Activated B cell treated with CpG ODN at 0.5 μM for 24 hours (primary cell): Measurements from ENCODE around the gene WASF2. TPM values are rescaled to one million over a fixed set of nuclear protein-coding genes. Genes with fewer than 3 reads are reported as not detected.
A peak's percentile ranks its signal among the peaks of the same experiment; 100 is the strongest.

Experiments
- ATAC-seq: fragments of 200-7000 bp; cut with Tn5 transposase; one replicate; pipeline ENCODE4 v1.10.0; 2021; ENCODE audit warnings: low read depth, mild to moderate bottlenecking, moderate library complexity
- CTCF ChIA-PET: fragments of 350-600 bp; sonication (Branson Sonifier 250); formaldehyde crosslinking; loops from one replicate; lab custom pipeline; 2021; ENCODE audit warnings: antibody characterized with exemption; lab: Charles Lee
- POLR2A ChIA-PET: fragments of 350-600 bp; sonication (Branson Sonifier 250); formaldehyde crosslinking; loops from one replicate; lab custom pipeline; 2021; ENCODE audit warnings: antibody characterized with exemption; lab: Charles Lee
- DNase-seq: peaks from one replicate; pipeline ENCODE4 v3.0.0; 2022
- H3K27ac Mint-ChIP-seq: one replicate; pipeline ENCODE4 v1.8.0; 2020; ENCODE audit warnings: mixed read lengths
- H3K27me3 Mint-ChIP-seq: one replicate; pipeline ENCODE4 v1.8.0; 2021; ENCODE audit warnings: mixed read lengths
- H3K36me3 Mint-ChIP-seq: one replicate; pipeline ENCODE4 v1.8.0; 2021; ENCODE audit warnings: low read depth, mixed read lengths
- H3K4me1 Mint-ChIP-seq: one replicate; pipeline ENCODE4 v1.8.0; 2021; ENCODE audit warnings: mixed read lengths
- H3K4me3 Mint-ChIP-seq: one replicate; pipeline ENCODE4 v1.8.0; 2020; ENCODE audit warnings: mild to moderate bottlenecking, mixed read lengths
- H3K9me3 Mint-ChIP-seq: one replicate; pipeline ENCODE4 v1.8.0; 2020; ENCODE audit warnings: mixed read lengths
- CTCF ChIP-seq: fragments of 200-600 bp; IDR thresholded peaks from one replicate; pipeline ENCODE4 v1.8.0; 2022; ENCODE audit warnings: antibody characterized with exemption, mild to moderate bottlenecking
- intact Hi-C: fragments of 100-400 bp; cut with micrococcal nuclease; formaldehyde crosslinking; loops from one replicate; pipeline ENCODE4 v1.15.1; 2024
- total RNA-seq: library from RNA; stranded (reverse); gene quantifications from 2 replicates; pipeline ENCODE4 v1.2.3, GENCODE V29; 2022

The WASF2 gene
- total RNA-seq, 1 donor from 2014 or later, result 137 TPM

DNA sequence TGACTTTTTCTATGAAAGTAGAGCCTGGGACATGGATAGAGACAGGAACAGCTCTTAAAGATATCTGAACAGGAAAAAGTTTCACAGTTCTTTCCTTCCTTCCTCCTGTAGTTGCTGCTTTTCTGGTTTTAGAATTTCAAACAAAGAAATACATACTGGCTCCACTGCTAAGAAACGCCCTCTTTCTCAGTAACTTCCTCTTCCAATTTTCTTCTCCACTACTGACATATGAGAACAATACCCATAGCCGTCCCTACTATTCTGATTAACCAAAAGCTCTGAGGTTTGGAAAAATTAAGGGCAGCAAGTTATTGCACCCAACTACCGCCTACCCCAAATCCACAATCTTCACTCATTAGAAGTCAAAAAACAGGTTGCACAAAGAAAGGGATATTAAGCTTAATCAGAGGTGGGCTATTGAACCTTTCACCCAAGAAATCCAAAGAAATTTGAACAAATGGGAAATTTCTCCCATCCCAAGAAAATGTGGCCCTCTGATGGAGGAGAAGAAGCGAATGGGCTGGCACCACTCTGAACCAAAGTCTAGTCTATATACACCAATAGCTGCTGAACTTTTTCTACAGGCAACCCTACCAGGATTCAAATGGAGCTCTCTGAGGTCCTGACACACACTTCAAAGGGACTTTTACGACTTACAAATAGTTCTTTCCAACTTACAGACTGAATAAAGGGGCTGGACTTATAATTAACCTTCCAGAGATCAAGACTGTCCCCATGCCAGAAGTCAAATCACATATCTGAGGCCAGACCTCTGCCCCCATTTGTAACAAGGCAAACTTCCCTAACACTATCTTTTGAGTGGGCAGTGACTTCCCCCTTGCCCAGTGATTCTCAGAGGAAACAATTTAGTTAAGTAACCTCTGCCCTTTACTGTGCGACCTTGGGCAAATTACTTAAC is 1.7 kb downstream of the WASF2 start:
- no peak for TF ChIP-seq CTCF
- DNase-seq (no peak), ATAC-seq (no peak)
- H3K9me3 Mint-ChIP-seq, result no peaks in the 10 kb centered on the region
- peak overlapping the region; percentile 100 for H3K27ac Mint-ChIP-seq
- H3K4me1 Mint-ChIP-seq, result peaks cover 69% of the 10 kb centered on the region
- H3K4me3 Mint-ChIP-seq, result peak overlapping the region; percentile 95
- ChIA-PET POLR2A (interaction anchor here (0.7 to 3.6 kb wide), 8 partner anchors 9 to 118 kb away, joined by 3 to 15 read pairs (median 4); no protein-coding TSS in a partner anchor), CTCF (interaction anchor here (0.7 to 3.5 kb wide), 2 partner anchors 72 to 181 kb away, joined by 3 to 18 read pairs; no protein-coding TSS in a partner anchor)
- no peaks in the 10 kb centered on the region for H3K27me3 Mint-ChIP-seq
- peaks cover 19% of the 10 kb centered on the region for H3K36me3 Mint-ChIP-seq
- intact Hi-C loops, result no loop called here

DNA sequence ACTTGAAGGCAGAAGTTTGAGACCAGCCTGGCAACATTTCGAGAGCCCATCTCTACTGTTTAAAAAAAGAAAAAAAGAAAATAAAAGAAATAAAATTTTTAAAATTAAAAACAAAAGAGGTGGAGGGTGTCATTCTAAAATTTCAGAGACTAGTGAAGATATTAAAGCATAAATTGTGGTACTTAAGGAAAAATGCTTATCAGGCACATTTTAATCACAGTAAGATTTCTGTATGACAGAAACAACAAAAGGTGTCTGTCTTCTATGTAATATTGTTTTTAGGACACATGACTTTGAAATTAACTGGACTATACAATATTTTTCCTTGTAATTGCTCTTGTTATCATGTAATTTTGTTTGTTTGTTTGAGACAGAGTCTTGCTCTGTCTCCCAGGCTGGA is 4.6 kb downstream of the WASF2 start:
- POLR2A ChIA-PET, result no interaction called here
- Mint-ChIP-seq H3K27ac (peak overlapping the region; percentile 46), H3K4me1 (peaks cover 70% of the 10 kb centered on the region), H3K36me3 (peaks cover 24% of the 10 kb centered on the region), H3K27me3 (no peaks in the 10 kb centered on the region), H3K4me3 (no peak overlapping the region), H3K9me3 (no peaks in the 10 kb centered on the region)
- intact Hi-C loops, result no loop called here
- TF ChIP-seq CTCF, result no peak
- ATAC-seq (no peak), DNase-seq (no peak)
- CTCF ChIA-PET, result no interaction called here

GRCh38 chr1:27483659-27484058 is 6.3 kb downstream of the WASF2 start:
- Mint-ChIP-seq H3K36me3 (peaks cover 17% of the 10 kb centered on the region), H3K4me1 (peaks cover 79% of the 10 kb centered on the region), H3K27ac (peak overlapping the region; percentile 72), H3K4me3 (no peak overlapping the region), H3K27me3 (no peaks in the 10 kb centered on the region), H3K9me3 (no peaks in the 10 kb centered on the region)
- no peak for TF ChIP-seq CTCF
- ChIA-PET CTCF (interaction anchor here (3.0 kb wide), 1 partner anchor 68 kb away, joined by 13 read pairs; no protein-coding TSS in a partner anchor), POLR2A (interaction anchor here (0.6 kb wide), 1 partner anchor 11 kb away, joined by 7 read pairs; no protein-coding TSS in a partner anchor)
- DNase-seq, result no peak
- intact Hi-C loops, result no loop called here
- ATAC-seq, result no peak

DNA sequence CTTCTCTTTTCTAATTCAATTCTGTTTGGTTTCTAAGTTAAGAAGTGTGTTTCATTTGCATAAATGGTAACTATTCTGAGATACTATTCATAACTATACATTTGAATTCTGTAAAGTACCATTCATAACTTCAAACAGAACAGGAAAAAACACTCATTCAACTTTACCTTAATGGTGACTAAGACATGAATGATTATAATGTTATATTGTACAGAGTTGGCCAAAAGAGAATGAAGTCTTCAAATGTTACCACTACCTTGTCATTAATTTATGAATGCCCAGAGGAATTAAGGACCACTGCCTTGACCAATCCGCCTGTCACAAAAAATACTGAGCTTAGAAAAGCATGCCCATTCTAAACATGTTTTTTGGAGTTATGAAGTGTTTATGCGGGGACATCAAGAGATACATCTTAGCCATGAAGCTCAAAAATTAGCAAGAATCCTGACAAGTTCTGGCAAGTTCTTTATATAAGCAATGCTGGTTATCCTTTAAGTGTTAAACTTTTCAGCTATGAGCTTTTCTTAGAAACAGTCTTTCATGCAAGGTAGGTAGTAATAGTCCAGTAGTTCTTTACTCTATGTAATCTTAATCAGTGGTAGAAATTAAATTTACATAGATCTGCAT is 7.9 kb downstream of the WASF2 start:
- Mint-ChIP-seq H3K27me3 (no peaks in the 10 kb centered on the region), H3K4me1 (peaks cover 82% of the 10 kb centered on the region), H3K9me3 (no peaks in the 10 kb centered on the region), H3K4me3 (peak overlapping the region; percentile 17), H3K27ac (peak overlapping the region; percentile 54), H3K36me3 (peaks cover 21% of the 10 kb centered on the region)
- no peak for TF ChIP-seq CTCF
- DNase-seq (no peak), ATAC-seq (peak; percentile 29)
- CTCF ChIA-PET, result interaction anchor here (1.2 to 3.0 kb wide), 3 partner anchors 12 to 79 kb away, joined by 3 to 13 read pairs (median 6); no protein-coding TSS in a partner anchor
- intact Hi-C loops, result no loop called here
- POLR2A ChIA-PET, result interaction anchor here (0.5 to 2.4 kb wide), 6 partner anchors 8 to 176 kb away, joined by 4 to 9 read pairs (median 5); partner anchors contain the start of gene WASF2
